AG09319 (cell line): Measurements from ENCODE around the gene SLC34A3.

Experiments used
- DNase-seq: peaks from one replicate; pipeline ENCODE4 v3.0.0-alpha.2; 2010; ENCODE audit warnings: low read depth; ENCODE audit errors: extremely low read depth
- CTCF ChIP-seq: IDR thresholded peaks from 2 replicates; pipeline ENCODE4 v1.5.1; 2011; ENCODE audit warnings: low read depth, mild to moderate bottlenecking, inconsistent platforms, low read length, moderate library complexity

Gene SLC34A3

GRCh38 chr9:137228968-137229896 is 1.5 kb upstream of the SLC34A3 start:
- no peak for TF ChIP-seq CTCF
- DNase-seq = no peak

DNA sequence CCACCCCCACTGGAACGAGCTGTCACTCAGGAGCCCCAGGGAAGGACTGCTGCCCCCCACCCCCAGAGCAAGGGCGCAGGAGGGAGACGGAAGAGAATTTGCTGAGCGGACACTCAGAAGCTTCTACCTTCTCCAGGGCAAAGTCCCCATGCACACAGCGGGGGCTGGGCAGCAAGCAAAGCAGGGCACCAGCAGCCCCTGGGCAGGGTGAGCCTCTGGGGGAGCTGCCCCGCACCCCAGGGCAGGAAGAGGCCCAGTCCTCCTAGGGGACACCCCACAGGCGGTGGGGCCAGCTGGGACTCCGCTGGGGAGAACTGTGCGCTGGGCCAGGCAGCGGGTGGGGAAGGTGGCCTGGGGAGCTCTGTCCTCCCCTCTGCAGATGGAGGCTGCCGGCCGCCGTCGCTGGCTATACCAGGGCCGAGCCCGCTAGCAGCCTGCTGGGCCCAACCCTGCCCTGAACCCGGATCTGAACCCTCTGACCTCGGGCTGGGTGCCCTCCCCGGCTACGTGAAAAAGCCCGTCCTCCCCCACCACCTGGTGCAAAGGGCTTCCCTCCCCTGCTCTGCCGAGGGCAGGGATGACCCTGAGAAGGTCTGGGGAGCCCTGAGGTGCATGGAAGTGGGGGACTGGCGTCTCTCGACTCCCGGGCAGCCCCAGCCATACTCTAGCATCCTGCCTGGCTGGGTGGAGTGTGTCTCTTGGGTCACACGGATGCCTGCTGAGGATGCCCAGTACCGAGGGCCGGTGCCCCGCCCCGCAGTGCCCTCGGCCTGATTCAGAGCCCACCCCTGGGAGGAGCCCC is 597 bp upstream of the SLC34A3 start:
- TF ChIP-seq CTCF = no peak
- no peak for DNase-seq

DNA sequence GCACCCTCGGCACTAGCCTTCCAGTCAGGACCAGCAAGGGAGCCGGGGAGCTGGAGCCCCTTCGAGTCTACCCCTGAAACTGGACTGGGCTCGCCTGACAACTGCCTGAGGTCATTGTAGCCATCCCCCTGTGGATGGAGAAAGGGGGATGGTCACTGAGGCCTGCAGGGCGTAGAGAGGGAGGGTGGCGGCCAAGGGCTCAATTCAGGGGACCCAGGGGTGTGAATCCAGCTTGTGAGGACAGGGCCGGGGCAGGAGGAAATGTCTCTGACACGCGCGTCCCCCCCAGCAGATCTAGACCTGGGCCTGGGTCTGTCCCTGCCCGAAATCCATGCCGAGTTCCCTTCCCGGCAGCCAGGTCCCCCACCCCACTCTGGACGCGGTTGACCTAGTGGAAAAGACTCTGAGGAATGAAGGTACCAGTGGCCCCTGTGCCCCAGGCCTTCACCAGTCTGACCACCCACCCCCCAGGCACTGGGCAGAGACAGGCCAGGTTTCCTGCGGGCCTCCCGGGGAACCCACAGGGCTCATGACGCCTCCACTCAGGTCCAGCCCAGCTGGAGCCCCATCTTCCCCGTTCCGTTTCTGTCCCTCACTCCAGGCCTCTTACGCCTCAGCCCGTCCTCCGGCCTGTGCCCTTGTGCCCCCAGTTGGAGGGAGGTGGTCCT is 805 bp downstream of the SLC34A3 start:
- no peak for TF ChIP-seq CTCF
- no peak for DNase-seq

- no peak for DNase-seq
- TF ChIP-seq CTCF = no peak
Measured at GRCh38 chr9:137232101-137232500, 1.4 kb downstream of the SLC34A3 start.

DNA sequence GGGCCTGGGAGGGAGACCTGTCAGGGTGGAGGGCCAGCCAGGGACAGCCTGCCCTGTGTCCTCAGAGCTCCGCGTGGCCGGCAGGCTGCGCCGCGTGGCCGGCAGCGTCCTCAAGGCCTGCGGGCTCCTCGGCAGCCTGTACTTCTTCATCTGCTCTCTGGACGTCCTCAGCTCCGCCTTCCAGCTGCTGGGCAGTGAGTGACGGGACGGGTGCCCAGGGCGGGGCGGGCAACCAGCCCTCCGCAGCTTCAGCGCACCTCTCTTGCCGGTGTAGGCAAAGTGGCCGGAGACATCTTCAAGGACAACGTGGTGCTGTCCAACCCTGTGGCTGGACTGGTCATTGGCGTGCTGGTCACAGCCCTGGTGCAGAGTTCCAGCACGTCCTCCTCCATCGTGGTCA is 1.8 kb downstream of the SLC34A3 start:
- TF ChIP-seq CTCF = no peak

DNA sequence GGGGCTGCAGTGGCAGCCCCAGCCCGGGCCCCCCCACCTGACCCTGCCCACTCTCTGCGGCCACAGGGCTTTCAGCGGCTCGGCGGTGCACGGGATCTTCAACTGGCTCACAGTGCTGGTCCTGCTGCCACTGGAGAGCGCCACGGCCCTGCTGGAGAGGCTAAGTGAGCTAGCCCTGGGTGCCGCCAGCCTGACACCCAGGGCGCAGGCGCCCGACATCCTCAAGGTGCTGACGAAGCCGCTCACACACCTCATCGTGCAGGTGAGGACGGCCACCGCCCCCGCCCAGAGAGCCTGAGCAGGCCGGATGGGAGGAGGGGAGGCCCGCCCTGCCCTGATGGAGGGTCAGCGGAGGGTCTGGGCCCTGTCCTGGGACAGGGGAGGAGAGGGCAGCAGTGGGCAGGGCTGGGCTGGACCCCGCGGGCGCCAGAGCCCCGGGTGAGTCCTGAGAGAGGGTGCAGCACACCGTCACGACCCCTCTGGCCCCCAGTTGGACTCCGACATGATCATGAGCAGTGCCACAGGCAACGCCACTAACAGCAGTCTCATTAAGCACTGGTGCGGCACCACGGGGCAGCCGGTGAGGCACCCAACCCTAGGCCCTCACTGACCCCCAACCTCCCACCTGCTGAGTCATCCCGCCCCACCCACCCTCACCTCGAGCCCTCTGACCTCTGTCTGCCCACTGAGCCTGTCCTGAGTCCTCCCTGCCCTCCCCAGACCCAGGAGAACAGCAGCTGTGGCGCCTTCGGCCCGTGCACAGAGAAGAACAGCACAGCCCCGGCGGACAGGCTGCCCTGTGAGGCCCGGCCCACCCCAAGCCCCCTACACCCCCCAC is 2.7 kb downstream of the SLC34A3 start:
- no peak for TF ChIP-seq CTCF
- DNase-seq = no peak

More for the DNA sequence above, 1.8 kb downstream of the SLC34A3 start:
- no peak for DNase-seq
